A549 (cell line): ENCODE measurements around the gene PRR18.

Experiments used
- CBX8 ChIP-seq: fragments of 200-600 bp; sonication (generic); IDR thresholded peaks from 2 replicates; pipeline ENCODE4 v1.6.1; 2016
- REST ChIP-seq: fragments of 200-600 bp; sonication (generic); IDR thresholded peaks from 2 replicates; pipeline ENCODE4 v1.6.1; 2016; ENCODE audit warnings: antibody characterized with exemption, mild to moderate bottlenecking, moderate library complexity
- SREBF2 ChIP-seq: fragments of 450-650 bp; IDR thresholded peaks from 2 replicates; pipeline ENCODE4 v1.6.1; 2014; ENCODE audit warnings: mild to moderate bottlenecking, moderate library complexity
- ZFP36 ChIP-seq: fragments of 450-650 bp; IDR thresholded peaks from 2 replicates; pipeline ENCODE4 v1.6.1; 2014; ENCODE audit warnings: borderline replicate concordance; ENCODE audit not compliant: partially characterized antibody
- TF ChIP-seq, protein P1 (sequence below): fragments of >200 bp; sonication (Bioruptor Twin); formaldehyde crosslinking; IDR thresholded peaks from 3 replicates; pipeline ENCODE4 v1.5.1; 2016

GRCh38 chr6:166271376-166271765 is 36.8 kb downstream of the PRR18 start:
- no peak for TF ChIP-seq SREBF2
- TF ChIP-seq, protein P1, sequence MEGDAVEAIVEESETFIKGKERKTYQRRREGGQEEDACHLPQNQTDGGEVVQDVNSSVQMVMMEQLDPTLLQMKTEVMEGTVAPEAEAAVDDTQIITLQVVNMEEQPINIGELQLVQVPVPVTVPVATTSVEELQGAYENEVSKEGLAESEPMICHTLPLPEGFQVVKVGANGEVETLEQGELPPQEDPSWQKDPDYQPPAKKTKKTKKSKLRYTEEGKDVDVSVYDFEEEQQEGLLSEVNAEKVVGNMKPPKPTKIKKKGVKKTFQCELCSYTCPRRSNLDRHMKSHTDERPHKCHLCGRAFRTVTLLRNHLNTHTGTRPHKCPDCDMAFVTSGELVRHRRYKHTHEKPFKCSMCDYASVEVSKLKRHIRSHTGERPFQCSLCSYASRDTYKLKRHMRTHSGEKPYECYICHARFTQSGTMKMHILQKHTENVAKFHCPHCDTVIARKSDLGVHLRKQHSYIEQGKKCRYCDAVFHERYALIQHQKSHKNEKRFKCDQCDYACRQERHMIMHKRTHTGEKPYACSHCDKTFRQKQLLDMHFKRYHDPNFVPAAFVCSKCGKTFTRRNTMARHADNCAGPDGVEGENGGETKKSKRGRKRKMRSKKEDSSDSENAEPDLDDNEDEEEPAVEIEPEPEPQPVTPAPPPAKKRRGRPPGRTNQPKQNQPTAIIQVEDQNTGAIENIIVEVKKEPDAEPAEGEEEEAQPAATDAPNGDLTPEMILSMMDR: no peak
- no peak for TF ChIP-seq ZFP36
- no peak for TF ChIP-seq CBX8
- no peak for TF ChIP-seq REST
